Mammary epithelial cell (primary cell): ENCODE data around the gene INO80.

Experiments used
- EZH2 ChIP-seq: IDR thresholded peaks from 2 replicates; pipeline ENCODE4 v1.6.1; 2012; ENCODE audit warnings: low read length, inconsistent platforms, borderline replicate concordance
- TF ChIP-seq, protein P1 (sequence below), 2 donors: IDR thresholded peaks in 1 of 2; conservative IDR thresholded peaks in 1 of 2; 2 replicates each; pipeline ENCODE4 v1.5.1; 2011 to 2012; ENCODE audit warnings: inconsistent platforms in 2 of 2, low read length in 2 of 2, mild to moderate bottlenecking in 2 of 2, control low read depth in 1 of 2, low read depth in 1 of 2; ENCODE audit not compliant: insufficient read depth in 1 of 2; ENCODE audit errors: extremely low read depth in 1 of 2

DNA sequence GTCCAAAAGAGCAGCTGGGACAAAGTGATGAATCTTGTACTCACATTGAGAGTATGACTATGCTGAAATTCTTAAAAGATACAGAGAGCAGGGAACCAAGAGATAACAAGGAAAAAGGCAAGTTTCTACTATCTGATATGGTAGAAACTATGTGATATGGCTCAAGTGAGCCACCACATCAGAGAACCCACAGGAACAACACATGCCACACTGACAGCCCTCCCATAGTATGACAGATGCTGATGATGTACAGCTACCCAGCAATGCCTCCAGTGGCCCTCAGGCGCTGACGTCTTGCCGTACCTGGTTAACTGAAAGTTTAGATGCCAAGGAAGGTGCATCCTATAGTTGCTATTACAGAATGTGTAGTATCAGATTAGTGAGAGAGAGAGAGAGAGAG is 120.4 kb downstream of the INO80 start:
- no peak for TF ChIP-seq EZH2
- TF ChIP-seq, protein P1, sequence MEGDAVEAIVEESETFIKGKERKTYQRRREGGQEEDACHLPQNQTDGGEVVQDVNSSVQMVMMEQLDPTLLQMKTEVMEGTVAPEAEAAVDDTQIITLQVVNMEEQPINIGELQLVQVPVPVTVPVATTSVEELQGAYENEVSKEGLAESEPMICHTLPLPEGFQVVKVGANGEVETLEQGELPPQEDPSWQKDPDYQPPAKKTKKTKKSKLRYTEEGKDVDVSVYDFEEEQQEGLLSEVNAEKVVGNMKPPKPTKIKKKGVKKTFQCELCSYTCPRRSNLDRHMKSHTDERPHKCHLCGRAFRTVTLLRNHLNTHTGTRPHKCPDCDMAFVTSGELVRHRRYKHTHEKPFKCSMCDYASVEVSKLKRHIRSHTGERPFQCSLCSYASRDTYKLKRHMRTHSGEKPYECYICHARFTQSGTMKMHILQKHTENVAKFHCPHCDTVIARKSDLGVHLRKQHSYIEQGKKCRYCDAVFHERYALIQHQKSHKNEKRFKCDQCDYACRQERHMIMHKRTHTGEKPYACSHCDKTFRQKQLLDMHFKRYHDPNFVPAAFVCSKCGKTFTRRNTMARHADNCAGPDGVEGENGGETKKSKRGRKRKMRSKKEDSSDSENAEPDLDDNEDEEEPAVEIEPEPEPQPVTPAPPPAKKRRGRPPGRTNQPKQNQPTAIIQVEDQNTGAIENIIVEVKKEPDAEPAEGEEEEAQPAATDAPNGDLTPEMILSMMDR (conservative IDR thresholded peaks at IDR 0.05 in 1 of 2, IDR thresholded peaks at IDR 0.05 in 1 of 2; ENCODE audit: extremely low read depth in 1 of 2, insufficient read depth in 1 of 2, low read depth in 1 of 2, low read length in 2 of 2), result no peak
